ENCODE results near the gene DNAJC1. TPM values are rescaled to one million over a fixed set of nuclear protein-coding genes. Genes with fewer than 3 reads are reported as not detected.

Gene DNAJC1
- total RNA-seq, 1 experiment from 2014 or later = 12.9 TPM

- Histone ChIP-seq H3K4me1 (ENCODE audit: control insufficient read depth, insufficient read depth, low read length) (no peaks in the 10 kb centered on the region), H3K27me3 (ENCODE audit: control insufficient read depth, insufficient read depth, low read length) (peaks cover 2% of the 10 kb centered on the region; the same call in 1 of the 2 replicates), H3K9me3 (ENCODE audit: control insufficient read depth, insufficient read depth, low read depth, low read length) (no peaks in the 10 kb centered on the region), H3K36me3 (ENCODE audit: control insufficient read depth, insufficient read depth, low read length) (no peaks in the 10 kb centered on the region), H3K27ac (ENCODE audit: low read length) (no peak overlapping the region), H3K4me3 (ENCODE audit: low read depth in 2 of 2, low read length in 2 of 2) (no peak overlapping the region)
- no peak for ATAC-seq
- TF ChIP-seq CTCF (IDR thresholded peaks at IDR 0.05) = no peak
- TF ChIP-seq TCF7L2 (IDR thresholded peaks at IDR 0.05; ENCODE audit: low read depth, low read length) = no peak
- TF ChIP-seq REST (IDR thresholded peaks at IDR 0.05; ENCODE audit: insufficient read depth in 1 of 2, low read depth in 2 of 2, low read length in 1 of 2) = no peak
- no peak for TF ChIP-seq POLR2AphosphoS5 (IDR thresholded peaks at IDR 0.05; ENCODE audit: low read depth, low read length)
- TF ChIP-seq SIN3A (IDR thresholded peaks at IDR 0.05; ENCODE audit: borderline replicate concordance, insufficient read depth, low read depth, low read length) = no peak
- no peak for DNase-seq (ENCODE audit: low read depth, low spot score)
- CTCF ChIA-PET = no interaction called here
- no TSS peak for BruUV-seq (replicated peaks)
- in situ Hi-C loops (cut with HindIII; ENCODE audit: low pct_unique_long_range_greater_than_20kb, low sequenced_read_pairs) = no loop called here
- intact Hi-C loops (cut with micrococcal nuclease; ENCODE audit: unreplicated experiment) = no loop called here
- POLR2A ChIA-PET = no interaction called here
Observed at GRCh38 chr10:22026287-22026686, 22.8 kb upstream of the DNAJC1 start.

GRCh38 chr10:22023508-22023907 is 20.0 kb upstream of the DNAJC1 start:
- intact Hi-C loops (cut with micrococcal nuclease; ENCODE audit: unreplicated experiment) = no loop called here
- ATAC-seq (no peak), DNase-seq (ENCODE audit: low read depth, low spot score) (no peak)
- Histone ChIP-seq H3K27ac (ENCODE audit: low read length) (no peak overlapping the region), H3K9me3 (ENCODE audit: control insufficient read depth, insufficient read depth, low read depth, low read length) (no peaks in the 10 kb centered on the region), H3K36me3 (ENCODE audit: control insufficient read depth, insufficient read depth, low read length) (no peaks in the 10 kb centered on the region), H3K27me3 (ENCODE audit: control insufficient read depth, insufficient read depth, low read length) (peaks cover 2% of the 10 kb centered on the region; the same call in 1 of the 2 replicates), H3K4me3 (ENCODE audit: low read depth in 2 of 2, low read length in 2 of 2) (no peak overlapping the region), H3K4me1 (ENCODE audit: control insufficient read depth, insufficient read depth, low read length) (no peaks in the 10 kb centered on the region)
- in situ Hi-C loops (cut with HindIII; ENCODE audit: low pct_unique_long_range_greater_than_20kb, low sequenced_read_pairs) = no loop called here
- no TSS peak for BruUV-seq (replicated peaks)
- ChIA-PET CTCF (no interaction called here), POLR2A (no interaction called here)
- TF ChIP-seq SIN3A (IDR thresholded peaks at IDR 0.05; ENCODE audit: borderline replicate concordance, insufficient read depth, low read depth, low read length) = no peak
- TF ChIP-seq TCF7L2 (IDR thresholded peaks at IDR 0.05; ENCODE audit: low read depth, low read length) = no peak
- TF ChIP-seq REST (IDR thresholded peaks at IDR 0.05; ENCODE audit: insufficient read depth in 1 of 2, low read depth in 2 of 2, low read length in 1 of 2) = no peak
- no peak for TF ChIP-seq POLR2AphosphoS5 (IDR thresholded peaks at IDR 0.05; ENCODE audit: low read depth, low read length)
- no peak for TF ChIP-seq CTCF (IDR thresholded peaks at IDR 0.05)

Measured in Panc1 (cell line).